ENCODE results near the gene MTR. TPM values are rescaled to one million over a fixed set of nuclear protein-coding genes. Genes with fewer than 3 reads are reported as not detected.
A peak's percentile ranks its signal among the peaks of the same experiment; 100 is the strongest.
"Not testable (repeated sequence)": the region's sequence is repeated elsewhere in the genome, so short reads cannot be mapped to it uniquely, and the experiment has no call there.

The MTR gene
- total RNA-seq, 1 donor from 2014 or later: 46.4 TPM

- DNase-seq (ENCODE audit: low spot score): no peak
These were observed 35.5 kb downstream of the MTR start for GRCh38 chr1:236830560-236830959.

GRCh38 chr1:236833575-236833974 is 38.5 kb downstream of the MTR start:
- no peak for DNase-seq (ENCODE audit: low spot score)

GRCh38 chr1:236834876-236835275 is 39.8 kb downstream of the MTR start:
- DNase-seq (ENCODE audit: low spot score): no peak

GRCh38 chr1:236835491-236835890 is 40.4 kb downstream of the MTR start:
- no peak for DNase-seq (ENCODE audit: low spot score)

GRCh38 chr1:236836157-236836556 is 41.1 kb downstream of the MTR start:
- DNase-seq (ENCODE audit: low spot score): no peak

- DNase-seq (ENCODE audit: low spot score): no peak
These were observed 42.0 kb downstream of the MTR start for GRCh38 chr1:236837115-236837514.

GRCh38 chr1:236837897-236838296 is 42.8 kb downstream of the MTR start:
- DNase-seq (ENCODE audit: low spot score): no peak

GRCh38 chr1:236841341-236841740 is 46.2 kb downstream of the MTR start:
- DNase-seq (ENCODE audit: low spot score): no peak

- DNase-seq (ENCODE audit: low spot score): peak; percentile 13
These were observed 49.6 kb downstream of the MTR start for GRCh38 chr1:236844499-236845271.

- DNase-seq (ENCODE audit: low spot score): no peak
These were observed 50.7 kb downstream of the MTR start for GRCh38 chr1:236845830-236846229.

- DNase-seq (ENCODE audit: low spot score): no peak
These were observed 53.3 kb downstream of the MTR start for GRCh38 chr1:236848274-236848923.

GRCh38 chr1:236850077-236850979 is 55.2 kb downstream of the MTR start:
- DNase-seq (ENCODE audit: low spot score): no peak

- no peak for DNase-seq (ENCODE audit: low spot score)
These were observed 56.8 kb downstream of the MTR start for GRCh38 chr1:236851871-236852270.

- no peak for DNase-seq (ENCODE audit: low spot score)
These were observed 59.0 kb downstream of the MTR start for GRCh38 chr1:236853921-236854604.

- no peak for DNase-seq (ENCODE audit: low spot score)
These were observed 59.5 kb downstream of the MTR start for GRCh38 chr1:236854605-236854983.

GRCh38 chr1:236856649-236857048 is 61.6 kb downstream of the MTR start:
- not testable (repeated sequence) for DNase-seq (ENCODE audit: low spot score)

- no peak for DNase-seq (ENCODE audit: low spot score)
These were observed 63.1 kb downstream of the MTR start for GRCh38 chr1:236858165-236858564.

GRCh38 chr1:236860101-236860500 is 65.0 kb downstream of the MTR start:
- DNase-seq (ENCODE audit: low spot score): no peak

- no peak for DNase-seq (ENCODE audit: low spot score)
These were observed 65.6 kb downstream of the MTR start for GRCh38 chr1:236860674-236861073.

GRCh38 chr1:236861560-236862218 is 66.6 kb downstream of the MTR start:
- DNase-seq (ENCODE audit: low spot score): no peak

- no peak for DNase-seq (ENCODE audit: low spot score)
These were observed 67.1 kb downstream of the MTR start for GRCh38 chr1:236862219-236862591.
